T-helper 17 cell (primary cell): ENCODE measurements around the gene MRPL27. TPM values are rescaled to one million over a fixed set of nuclear protein-coding genes. Genes with fewer than 3 reads are reported as not detected.

Experiments used
- ATAC-seq: fragments of 150-1000 bp; cut with Tn5 transposase; 2 replicates; pipeline ENCODE4 v1.10.0; 2021; ENCODE audit warnings: mild to moderate bottlenecking, moderate library complexity
- DNase-seq, 3 donors: peaks; one replicate each; pipeline versions ENCODE4 v3.0.0 to v3.0.0-alpha.2; 2020 to 2021
- H3K9me3 ChIP-seq: one replicate; pipeline ENCODE4 v1.7.0; 2013; ENCODE audit warnings: low read length, mild to moderate bottlenecking; ENCODE audit not compliant: control insufficient read depth, poor library complexity, severe bottlenecking
- H3K27ac Mint-ChIP-seq: one replicate; pipeline ENCODE4 v1.8.0; 2022; ENCODE audit warnings: mild to moderate bottlenecking, moderate library complexity, mixed read lengths
- H3K27me3 Mint-ChIP-seq: one replicate; pipeline ENCODE4 v1.8.0; 2022; ENCODE audit warnings: mixed read lengths
- H3K36me3 Mint-ChIP-seq: one replicate; pipeline ENCODE4 v1.8.0; 2022; ENCODE audit warnings: low read depth, mixed read lengths
- H3K4me1 Mint-ChIP-seq: one replicate; pipeline ENCODE4 v1.8.0; 2022; ENCODE audit warnings: mild to moderate bottlenecking, mixed read lengths
- H3K4me3 Mint-ChIP-seq: one replicate; pipeline ENCODE4 v1.8.0; 2022; ENCODE audit warnings: mild to moderate bottlenecking, moderate library complexity, mixed read lengths
- total RNA-seq, 4 donors: library from RNA in 2 of 4; stranded (reverse) in 2 of 4; gene quantifications; one replicate each; pipeline ENCODE4 v1.2.3 and lab custom pipeline; 2022 to 2026

MRPL27 gene
- total RNA-seq, 2 donors from 2014 or later, result 29.4 to 37.0 TPM

DNA sequence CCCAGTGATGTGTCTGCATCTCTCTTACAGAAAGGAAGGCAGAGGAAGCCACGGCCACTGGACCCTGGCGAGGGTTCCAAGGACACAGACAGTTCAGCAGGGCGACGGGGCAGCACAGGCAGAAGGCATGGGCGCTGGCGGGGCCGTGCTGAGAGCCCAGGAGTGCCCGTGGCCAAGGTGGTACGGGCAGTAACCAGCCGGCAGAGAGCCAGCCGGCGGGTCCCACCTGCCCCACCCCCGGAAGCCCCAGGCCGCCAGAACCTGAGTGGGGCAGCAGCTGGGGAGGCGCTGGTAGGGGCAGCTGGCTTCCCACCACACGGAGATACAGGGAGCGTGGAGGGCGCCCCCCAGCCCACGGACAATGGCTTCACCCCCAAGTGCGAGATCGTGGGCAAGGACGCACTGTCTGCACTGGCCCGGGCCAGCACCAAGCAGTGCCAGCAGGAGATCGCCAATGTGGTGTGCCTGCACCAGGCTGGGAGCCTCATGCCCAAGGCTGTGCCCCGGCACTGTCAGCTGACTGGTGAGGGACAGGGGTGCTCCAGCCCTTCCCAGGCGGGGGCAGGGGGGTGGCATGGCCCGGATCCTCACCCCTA, 19.3 kb downstream of the MRPL27 start:
- no peak for ATAC-seq
- H3K27ac Mint-ChIP-seq, result no peak overlapping the region
- no peaks in the 10 kb centered on the region for H3K9me3 ChIP-seq
- no peaks in the 10 kb centered on the region for H3K27me3 Mint-ChIP-seq
- peaks cover 11% of the 10 kb centered on the region for H3K36me3 Mint-ChIP-seq
- H3K4me1 Mint-ChIP-seq, result peaks cover 16% of the 10 kb centered on the region
- DNase-seq, result no peak
- no peak overlapping the region for H3K4me3 Mint-ChIP-seq

DNA sequence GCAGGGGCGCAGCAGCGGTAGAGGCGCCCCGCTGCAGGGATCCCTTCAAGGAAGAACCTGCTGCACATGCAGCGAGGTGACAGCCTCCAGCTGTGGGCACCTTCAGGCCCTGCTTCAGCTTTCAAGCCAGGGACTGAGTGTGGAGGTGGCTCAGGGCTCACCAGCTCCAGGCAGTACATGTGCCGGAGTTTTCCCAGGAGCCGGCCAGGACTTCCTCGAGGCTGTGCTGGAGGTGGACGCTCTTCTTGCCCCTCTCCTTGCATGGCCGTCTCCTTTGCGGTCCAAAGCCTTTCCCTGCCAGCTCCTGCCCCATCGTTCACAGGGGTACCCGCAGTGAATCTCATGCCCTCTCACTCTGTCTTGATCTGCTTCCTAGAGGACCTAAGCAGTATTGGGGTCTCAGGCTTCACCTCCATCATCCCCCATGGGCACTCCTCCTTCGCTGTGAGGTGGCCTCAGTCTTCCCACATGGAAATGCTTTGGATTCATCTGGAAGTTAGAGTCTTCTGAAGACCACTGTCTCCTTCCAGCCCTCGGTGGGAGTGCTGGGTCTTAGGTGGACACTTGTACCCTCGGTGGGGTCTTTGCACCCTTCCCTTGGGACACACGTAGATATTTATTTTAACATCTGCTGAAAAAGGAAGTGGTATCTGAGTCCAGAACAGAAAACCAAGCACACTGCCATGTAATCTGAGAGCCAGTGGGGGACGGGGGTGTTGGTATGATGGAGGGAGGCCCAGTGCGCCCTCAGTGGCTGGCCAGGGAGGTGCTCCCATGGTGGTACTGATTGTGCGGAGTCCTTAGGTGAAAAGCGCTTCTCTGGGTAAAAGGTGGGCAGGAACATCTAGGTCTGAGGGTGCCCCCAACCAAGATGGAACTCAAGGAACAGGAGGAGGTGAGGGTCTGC, 20.0 kb downstream of the MRPL27 start:
- DNase-seq, result no peak
- no peaks in the 10 kb centered on the region for H3K9me3 ChIP-seq
- Mint-ChIP-seq H3K4me1 (peaks cover 22% of the 10 kb centered on the region), H3K4me3 (no peak overlapping the region), H3K36me3 (peaks cover 11% of the 10 kb centered on the region), H3K27ac (no peak overlapping the region), H3K27me3 (no peaks in the 10 kb centered on the region)
- no peak for ATAC-seq

DNA sequence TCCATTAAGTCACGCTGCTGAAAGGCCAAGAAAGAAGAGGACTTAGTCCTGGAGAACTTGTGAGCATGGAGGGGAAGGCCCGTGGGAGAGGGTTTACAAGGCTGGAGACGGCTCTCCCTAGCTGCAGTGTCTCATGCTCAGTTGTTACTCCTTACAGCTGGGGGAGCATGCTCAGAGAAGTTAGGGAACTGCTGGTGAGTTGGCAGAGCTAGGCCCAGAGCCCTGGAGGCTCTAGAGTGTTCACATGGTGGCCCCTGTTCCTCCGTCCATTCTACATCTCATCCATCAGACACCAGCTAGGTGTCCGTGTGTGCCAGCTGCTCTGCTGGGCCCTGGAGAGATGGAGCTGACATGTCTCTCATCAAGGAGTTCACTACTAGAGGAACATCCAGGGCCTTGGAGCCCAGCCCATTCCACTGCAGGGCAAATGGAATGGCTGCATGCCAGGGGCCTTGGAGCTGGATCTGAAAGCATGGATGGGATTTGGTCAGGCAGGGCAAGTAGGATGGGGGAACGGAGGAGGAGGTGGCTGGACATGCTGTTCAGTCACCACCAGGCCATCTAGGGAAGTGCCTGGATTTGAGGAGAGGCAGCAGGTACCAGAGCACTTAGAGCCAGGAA, 20.8 kb downstream of the MRPL27 start:
- H3K4me3 Mint-ChIP-seq, result no peak overlapping the region
- peaks cover 26% of the 10 kb centered on the region for H3K4me1 Mint-ChIP-seq
- peaks cover 11% of the 10 kb centered on the region for H3K36me3 Mint-ChIP-seq
- H3K9me3 ChIP-seq, result no peaks in the 10 kb centered on the region
- DNase-seq (no peak), ATAC-seq (no peak)
- peak overlapping the region; percentile 86 for H3K27ac Mint-ChIP-seq
- H3K27me3 Mint-ChIP-seq, result no peaks in the 10 kb centered on the region

DNA sequence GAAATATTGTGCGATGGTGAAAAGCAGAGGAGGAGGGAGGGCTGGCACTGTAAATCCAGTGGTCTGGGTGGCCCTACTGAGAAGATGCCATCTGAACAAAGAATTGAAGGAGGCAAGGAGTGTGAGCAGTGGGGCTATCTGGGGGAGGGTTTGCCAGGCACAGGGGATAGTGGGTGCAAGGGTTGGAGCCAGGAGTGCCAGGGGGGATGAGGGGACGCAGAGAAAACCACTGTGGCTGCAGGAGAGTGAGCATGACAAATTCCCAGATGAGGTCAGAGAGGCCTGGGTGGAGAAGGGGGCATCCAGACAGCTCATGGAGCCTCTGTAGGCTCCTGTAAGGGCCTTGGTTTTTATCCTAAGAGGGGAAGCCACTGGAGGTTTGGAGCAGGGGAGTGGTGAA, 22.3 kb downstream of the MRPL27 start:
- DNase-seq, result no peak
- H3K9me3 ChIP-seq, result no peaks in the 10 kb centered on the region
- H3K4me3 Mint-ChIP-seq, result no peak overlapping the region
- peaks cover 11% of the 10 kb centered on the region for H3K36me3 Mint-ChIP-seq
- peaks cover 29% of the 10 kb centered on the region for H3K4me1 Mint-ChIP-seq
- H3K27me3 Mint-ChIP-seq, result no peaks in the 10 kb centered on the region
- peak overlapping the region; percentile 72 for H3K27ac Mint-ChIP-seq
- ATAC-seq, result no peak

- no peaks in the 10 kb centered on the region for H3K9me3 ChIP-seq
- Mint-ChIP-seq H3K27me3 (no peaks in the 10 kb centered on the region), H3K4me3 (no peak overlapping the region), H3K36me3 (peaks cover 10% of the 10 kb centered on the region), H3K4me1 (peaks cover 29% of the 10 kb centered on the region), H3K27ac (peak overlapping the region; percentile 91)
- DNase-seq (no peak), ATAC-seq (no peak)
These were observed 23.8 kb downstream of the MRPL27 start for GRCh38 chr17:50349243-50349600.

- Mint-ChIP-seq H3K36me3 (peaks cover 7% of the 10 kb centered on the region), H3K4me3 (peak overlapping the region; percentile 28), H3K4me1 (peaks cover 29% of the 10 kb centered on the region), H3K27ac (peak overlapping the region; percentile 91), H3K27me3 (no peaks in the 10 kb centered on the region)
- no peak for DNase-seq
- ATAC-seq, result no peak
- H3K9me3 ChIP-seq, result no peaks in the 10 kb centered on the region
These were observed 24.3 kb downstream of the MRPL27 start for GRCh38 chr17:50348522-50349242.

GRCh38 chr17:50347894-50348291, 25.1 kb downstream of the MRPL27 start:
- peaks cover 29% of the 10 kb centered on the region for H3K4me1 Mint-ChIP-seq
- H3K4me3 Mint-ChIP-seq, result peak overlapping the region; percentile 70
- DNase-seq (no peak), ATAC-seq (no peak)
- H3K9me3 ChIP-seq, result no peaks in the 10 kb centered on the region
- peak overlapping the region; percentile 84 for H3K27ac Mint-ChIP-seq
- H3K36me3 Mint-ChIP-seq, result peaks cover 4% of the 10 kb centered on the region
- H3K27me3 Mint-ChIP-seq, result no peaks in the 10 kb centered on the region

DNA sequence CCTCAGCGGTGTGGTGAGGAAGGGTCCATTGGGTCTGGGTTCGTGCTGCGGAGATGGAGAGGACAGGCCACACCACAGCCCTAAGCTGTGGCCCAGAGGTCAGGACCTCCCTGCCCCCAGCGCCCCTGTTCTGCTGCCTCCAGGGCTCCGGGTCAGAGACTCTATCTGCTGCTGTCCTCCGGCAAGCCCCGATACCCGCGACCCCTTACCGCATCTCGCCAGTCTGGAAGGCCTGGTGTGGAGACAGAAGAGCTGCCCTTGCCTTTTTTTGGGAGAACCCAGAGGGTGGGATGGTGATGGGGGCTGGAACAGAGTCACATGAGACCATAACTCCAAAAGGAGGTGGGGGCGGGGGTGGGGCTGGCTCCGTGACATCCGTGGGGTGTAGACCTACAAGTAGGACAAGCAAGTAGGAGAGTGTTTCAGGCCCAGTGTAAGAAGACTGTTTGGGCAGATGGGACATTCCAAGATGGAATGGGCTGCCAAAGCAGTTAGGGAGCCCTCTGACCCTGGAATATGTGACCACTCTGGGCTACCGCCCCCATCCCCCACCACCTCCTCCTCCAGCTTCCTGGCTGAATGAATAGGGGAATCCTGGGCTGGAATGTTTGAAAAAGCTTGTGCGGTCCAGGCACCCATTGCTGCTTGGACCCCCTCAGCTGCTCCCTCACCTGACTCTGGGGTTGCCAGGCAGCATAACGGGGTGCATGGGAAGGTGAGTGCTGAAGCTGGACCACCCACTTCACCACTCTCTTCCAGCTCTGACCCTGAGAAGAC, 25.7 kb downstream of the MRPL27 start:
- no peak for DNase-seq
- Mint-ChIP-seq H3K36me3 (peaks cover 3% of the 10 kb centered on the region), H3K27ac (peak overlapping the region; percentile 84), H3K4me1 (peaks cover 27% of the 10 kb centered on the region), H3K27me3 (no peaks in the 10 kb centered on the region), H3K4me3 (peak overlapping the region; percentile 93)
- no peak for ATAC-seq
- H3K9me3 ChIP-seq, result no peaks in the 10 kb centered on the region

DNA sequence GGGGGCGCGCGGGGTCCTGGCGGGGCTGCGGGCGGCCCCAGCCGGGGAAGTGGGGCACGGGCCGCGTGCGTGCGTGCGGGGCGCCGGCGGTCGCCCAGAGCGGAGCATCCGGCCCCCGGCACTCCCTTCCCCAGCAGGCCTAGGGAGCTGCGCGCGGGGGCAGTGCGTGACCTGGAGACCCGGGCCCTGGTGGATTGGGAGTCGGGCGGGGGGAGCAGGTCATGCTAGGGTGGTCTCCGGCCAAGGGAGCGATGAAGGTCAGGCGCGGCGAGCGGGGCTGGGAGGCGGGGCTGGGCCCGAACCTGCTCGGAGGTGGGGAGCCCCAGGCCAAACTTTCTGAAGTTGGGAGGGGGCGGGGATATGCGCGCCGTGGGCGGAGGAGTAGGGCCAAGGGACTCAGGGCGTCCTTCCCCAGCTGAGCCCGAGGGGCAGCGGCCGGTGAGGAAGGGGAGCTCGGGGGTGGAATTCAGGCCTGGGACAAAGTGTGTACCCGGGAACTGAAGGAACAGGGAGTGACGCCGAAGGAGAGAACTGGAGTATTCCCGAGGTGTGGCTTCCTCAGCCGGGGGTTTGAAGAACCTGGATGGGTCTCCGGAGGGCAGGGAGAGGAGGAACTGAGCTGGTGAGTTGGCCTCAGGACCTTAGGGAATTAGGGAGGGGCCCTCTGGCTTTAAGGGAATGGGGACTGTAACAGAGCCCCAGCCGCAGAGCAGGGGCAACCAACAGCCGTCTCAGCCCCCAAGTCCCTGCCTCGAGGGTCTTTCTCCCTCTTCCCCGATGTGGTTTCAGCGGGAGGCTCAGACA, 26.5 kb downstream of the MRPL27 start:
- Mint-ChIP-seq H3K4me3 (peak overlapping the region; percentile 93), H3K4me1 (peaks cover 21% of the 10 kb centered on the region), H3K36me3 (no peaks in the 10 kb centered on the region), H3K27ac (peak overlapping the region; percentile 84), H3K27me3 (no peaks in the 10 kb centered on the region)
- no peaks in the 10 kb centered on the region for H3K9me3 ChIP-seq
- DNase-seq, result peak in 1 of 3 donors; percentile 26
- peak; percentile 68 for ATAC-seq

DNA sequence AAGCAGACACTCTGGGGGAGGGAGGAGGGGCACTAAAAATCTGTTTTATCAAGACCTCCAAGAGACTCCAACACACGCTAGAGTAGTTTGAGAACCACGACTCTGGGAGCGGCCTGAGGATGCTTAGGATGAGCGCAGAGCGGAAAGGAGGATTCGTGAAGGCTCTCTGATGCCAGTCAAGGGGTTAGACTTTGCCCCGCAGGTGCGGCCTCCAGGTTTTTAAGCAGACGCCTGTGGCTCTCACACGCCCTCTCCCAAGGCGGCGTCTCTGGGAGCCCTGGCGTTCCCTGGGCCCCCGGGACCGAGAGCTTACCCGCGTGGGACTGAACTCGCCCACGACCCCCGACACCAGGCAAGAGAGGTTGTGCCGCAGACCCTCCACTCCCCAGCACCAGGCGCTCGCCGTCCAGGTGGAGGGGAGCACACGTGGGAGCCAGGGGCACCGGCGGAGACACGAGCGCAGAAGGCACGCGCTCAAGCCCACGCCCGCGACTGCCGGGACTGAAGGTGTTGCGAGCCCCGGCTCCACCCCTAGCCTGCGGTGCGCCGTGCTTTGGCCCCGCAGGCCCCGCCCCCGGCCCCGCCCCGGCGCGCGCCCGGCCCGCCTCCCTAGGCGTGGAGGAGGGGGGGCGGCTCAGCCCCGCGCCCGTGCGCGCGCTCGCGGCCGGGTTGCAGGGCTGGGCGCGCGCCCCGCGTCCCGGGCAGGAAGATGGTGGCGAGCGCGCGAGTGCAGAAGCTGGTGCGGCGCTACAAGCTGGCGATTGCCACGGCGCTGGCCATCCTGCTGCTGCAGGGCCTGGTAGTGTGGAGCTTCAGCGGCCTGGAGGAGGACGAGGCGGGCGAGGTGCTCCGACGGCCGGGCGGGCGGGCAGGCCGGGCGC, 27.3 kb downstream of the MRPL27 start, which contains the start of gene XYLT2:
Gene XYLT2, plus strand, starts transcription at position 695 of the 881 bp plus-strand sequence. Its CDS starts 15 bp downstream, at position 710.
- no peaks in the 10 kb centered on the region for H3K9me3 ChIP-seq
- Mint-ChIP-seq H3K27me3 (no peaks in the 10 kb centered on the region), H3K36me3 (no peaks in the 10 kb centered on the region), H3K4me3 (peak within 1 kb of the TSS; percentile 93), H3K27ac (peak within 1 kb of the TSS; percentile 84), H3K4me1 (peaks cover 18% of the 10 kb centered on the region)
- peak; percentile 95 for ATAC-seq
- peak; percentile 93 to 97 (median 95) for DNase-seq

- Mint-ChIP-seq H3K27me3 (no peaks in the 10 kb centered on the region), H3K36me3 (no peaks in the 10 kb centered on the region), H3K4me1 (peaks cover 18% of the 10 kb centered on the region), H3K27ac (peak overlapping the region; percentile 84), H3K4me3 (peak overlapping the region; percentile 25)
- ATAC-seq (no peak), DNase-seq (no peak)
- no peaks in the 10 kb centered on the region for H3K9me3 ChIP-seq
These were observed 28.1 kb downstream of the MRPL27 start for GRCh38 chr17:50344731-50345365.
